Stimulated activated CD4-positive, alpha-beta T cell treated with anti-CD3 and anti-CD28 coated beads, Interleukin-12 subunit alpha, Interleukin-12 subunit beta, amount 100 ng/mL, for 48 hours (primary cell): ENCODE results near the gene ETFA.

Experiments used
- DNase-seq, 3 donors: peaks; one replicate each; pipeline ENCODE4 v3.0.0-alpha.2; 2020; ENCODE audit warnings: low read depth in 2 of 3, low spot score in 1 of 3

The ETFA gene

DNA sequence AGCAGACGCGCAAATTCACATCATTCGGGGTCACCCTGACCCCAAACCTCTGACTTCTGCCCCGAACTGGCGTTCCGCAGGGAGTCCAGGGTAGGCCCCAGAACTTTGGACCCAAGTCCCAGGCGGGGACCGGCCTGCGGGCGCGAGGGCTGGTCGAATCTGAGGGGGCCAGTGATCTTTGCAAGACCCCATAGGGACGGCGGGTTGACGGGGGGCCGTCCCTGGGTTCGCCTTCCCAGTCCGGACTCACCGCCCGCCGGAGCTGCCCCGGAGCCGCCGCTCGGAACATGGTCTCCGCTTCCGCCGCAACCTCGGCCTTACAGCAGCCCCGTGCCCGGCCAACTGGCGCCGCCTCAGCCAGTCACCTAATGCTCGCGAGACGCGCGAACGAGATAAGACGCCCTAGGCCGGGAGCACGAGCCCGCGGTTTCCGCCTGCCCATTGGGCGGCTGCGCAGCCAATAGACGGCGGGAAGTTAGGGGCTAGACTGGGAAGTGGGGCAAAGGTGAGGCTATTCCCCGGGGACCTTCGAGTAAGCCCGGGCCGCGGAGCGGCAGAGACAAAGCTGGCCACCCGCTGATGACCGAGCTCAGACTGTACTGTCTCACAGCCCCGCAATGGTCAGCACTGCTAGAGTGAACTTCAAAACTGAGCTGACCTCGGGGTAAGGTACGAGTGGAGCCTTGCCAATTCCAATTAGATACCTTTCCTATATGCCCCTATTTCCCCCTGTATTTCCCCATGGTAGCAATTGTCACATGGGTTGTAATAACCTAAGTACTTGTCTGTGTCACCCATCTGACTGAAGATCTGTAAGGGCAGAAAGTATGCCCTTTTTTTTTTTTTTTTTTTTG lies at the start of gene ETFA:
Gene ETFA, minus strand, starts transcription at position 370 of the 854 bp plus-strand sequence. Its CDS starts 81 bp downstream, at position 289.
- DNase-seq: peak; percentile 90 to 92 (median 91)

DNA sequence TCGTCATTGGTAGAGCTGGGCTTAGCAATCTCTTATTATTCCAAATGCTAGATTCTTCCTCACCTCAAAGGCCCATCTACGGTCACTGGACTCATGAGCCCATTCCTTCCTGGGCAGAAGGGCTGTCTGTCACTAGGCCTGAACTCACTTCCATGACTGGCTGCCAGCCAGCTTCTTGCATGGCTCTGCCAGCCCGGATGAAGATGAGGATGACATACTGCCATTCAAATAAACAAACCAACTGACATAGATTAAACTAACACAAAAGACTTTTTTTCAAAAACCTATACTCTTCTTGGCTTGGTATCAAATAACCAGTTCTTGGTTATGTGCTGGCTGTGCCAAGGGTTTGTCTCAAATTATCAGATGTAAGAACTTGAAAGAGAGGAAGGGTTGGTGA lies 49.1 kb upstream of the ETFA start:
- no peak for DNase-seq

- no peak for DNase-seq
These were observed 47.9 kb upstream of the ETFA start for GRCh38 chr15:76359152-76359551.

GRCh38 chr15:76358453-76358852 lies 47.2 kb upstream of the ETFA start:
- DNase-seq: no peak

- no peak for DNase-seq
These were observed 43.7 kb upstream of the ETFA start for GRCh38 chr15:76354823-76355440.

DNA sequence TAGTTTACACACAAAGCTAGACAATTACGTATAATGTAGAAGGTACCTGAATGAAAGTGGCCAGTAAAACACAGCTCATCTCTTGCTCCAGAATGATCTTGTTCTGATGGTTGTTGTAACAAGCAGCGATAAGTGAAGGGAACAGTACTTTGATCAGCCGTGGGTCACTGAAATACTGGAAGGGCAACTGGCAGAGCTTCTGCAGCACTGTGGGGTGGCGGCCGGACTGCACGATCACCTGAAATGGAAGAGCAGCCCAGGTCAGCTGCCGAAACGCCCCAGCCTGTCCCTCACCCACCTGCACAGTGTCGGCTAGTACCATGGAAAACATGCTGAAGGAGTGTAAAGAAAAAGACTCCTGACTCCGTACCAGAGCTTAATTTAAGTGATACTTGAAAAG lies 42.6 kb upstream of the ETFA start:
- DNase-seq: no peak

DNA sequence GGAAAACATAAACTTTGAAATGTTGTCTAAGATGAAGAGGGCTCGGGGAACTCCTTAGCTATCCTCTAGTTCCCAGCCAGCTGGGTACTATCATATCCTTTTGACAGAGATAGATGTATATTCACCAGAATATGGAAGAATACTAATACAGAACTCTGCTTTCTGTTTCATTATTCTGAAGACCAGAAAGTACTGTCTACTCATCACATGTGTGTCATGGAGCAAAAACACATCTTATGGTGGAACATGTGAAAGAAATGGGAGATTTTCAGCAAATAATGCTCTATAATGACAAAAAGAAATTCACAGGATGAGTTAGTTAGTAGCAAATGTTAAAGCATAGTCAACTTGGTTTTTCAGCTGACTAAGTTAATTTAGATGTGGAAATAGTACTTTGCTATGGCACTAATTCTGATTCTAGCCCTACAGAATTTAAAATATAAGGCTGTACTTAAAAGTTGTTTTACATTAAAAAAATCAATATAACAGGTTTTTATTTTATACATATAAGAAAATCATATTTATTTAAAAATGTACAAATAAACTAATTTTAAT lies 41.8 kb upstream of the ETFA start:
- no peak for DNase-seq

GRCh38 chr15:76349301-76350070 lies 38.2 kb upstream of the ETFA start:
- no peak for DNase-seq

DNA sequence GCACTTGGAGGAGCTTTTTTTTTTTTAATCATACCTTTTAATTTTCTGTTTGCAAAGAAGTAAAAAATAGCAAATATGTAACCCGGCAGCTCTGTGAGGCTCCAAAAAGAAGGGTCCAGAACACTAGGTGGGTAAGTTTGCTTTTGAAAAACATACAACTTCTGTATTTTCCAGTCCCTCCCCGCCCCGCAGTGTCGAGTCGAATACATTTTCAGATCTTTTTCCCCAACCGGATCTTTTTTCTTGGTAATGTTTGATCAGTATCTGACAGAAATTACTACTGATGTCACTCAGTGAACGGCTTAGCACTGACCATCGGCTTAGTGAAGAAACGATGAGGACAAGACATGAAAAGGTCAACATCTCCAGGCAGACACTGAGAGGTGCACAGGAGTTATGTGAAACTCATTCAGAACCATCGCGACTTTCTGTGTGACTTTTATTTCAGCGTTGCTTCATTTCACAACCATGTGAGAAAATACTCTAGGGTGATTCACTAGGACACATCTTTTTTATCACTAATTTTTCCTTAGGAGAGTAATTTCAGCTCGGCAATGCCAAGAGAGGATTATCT lies 36.3 kb upstream of the ETFA start:
- no peak for DNase-seq

DNA sequence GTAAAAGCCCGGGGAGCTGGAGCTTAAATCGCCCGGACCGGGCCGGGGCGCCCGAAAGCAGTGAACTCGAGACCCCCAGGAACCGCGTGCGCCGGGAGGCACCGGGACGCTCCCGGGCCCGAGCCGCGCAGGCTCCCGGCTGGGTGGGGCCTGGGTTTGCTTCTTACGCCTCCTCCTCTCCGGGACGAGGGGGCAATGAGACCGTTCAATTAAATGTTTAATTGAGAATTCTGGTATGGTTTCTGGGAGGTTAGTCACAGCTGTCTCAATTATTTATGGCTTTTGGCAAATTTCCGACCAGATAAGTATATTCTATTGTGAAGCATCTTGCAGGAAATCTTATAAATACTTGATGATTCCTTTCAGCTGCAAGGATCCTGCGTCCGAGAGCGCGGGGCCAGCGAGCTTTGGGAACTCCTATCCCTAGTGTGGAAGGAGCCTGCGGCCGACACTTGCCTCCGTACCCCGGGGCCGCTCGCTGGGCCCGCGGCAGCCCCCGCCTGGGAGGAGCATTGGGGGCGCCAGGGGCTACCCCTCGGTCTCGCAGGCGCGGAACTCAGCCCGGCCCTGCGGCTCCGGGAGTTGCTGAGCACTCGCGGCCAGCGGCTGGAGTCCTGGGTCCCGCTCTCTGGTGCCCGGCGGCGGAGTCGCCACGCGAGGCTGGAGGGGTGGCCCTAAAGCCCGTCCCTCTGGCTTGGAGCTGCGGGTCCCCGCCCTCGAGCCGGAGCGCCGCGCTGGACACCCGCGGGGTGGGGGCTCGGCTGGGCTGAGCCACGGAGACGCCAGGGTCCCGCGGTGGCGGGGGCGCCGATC lies 35.6 kb upstream of the ETFA start:
- no peak for DNase-seq

DNA sequence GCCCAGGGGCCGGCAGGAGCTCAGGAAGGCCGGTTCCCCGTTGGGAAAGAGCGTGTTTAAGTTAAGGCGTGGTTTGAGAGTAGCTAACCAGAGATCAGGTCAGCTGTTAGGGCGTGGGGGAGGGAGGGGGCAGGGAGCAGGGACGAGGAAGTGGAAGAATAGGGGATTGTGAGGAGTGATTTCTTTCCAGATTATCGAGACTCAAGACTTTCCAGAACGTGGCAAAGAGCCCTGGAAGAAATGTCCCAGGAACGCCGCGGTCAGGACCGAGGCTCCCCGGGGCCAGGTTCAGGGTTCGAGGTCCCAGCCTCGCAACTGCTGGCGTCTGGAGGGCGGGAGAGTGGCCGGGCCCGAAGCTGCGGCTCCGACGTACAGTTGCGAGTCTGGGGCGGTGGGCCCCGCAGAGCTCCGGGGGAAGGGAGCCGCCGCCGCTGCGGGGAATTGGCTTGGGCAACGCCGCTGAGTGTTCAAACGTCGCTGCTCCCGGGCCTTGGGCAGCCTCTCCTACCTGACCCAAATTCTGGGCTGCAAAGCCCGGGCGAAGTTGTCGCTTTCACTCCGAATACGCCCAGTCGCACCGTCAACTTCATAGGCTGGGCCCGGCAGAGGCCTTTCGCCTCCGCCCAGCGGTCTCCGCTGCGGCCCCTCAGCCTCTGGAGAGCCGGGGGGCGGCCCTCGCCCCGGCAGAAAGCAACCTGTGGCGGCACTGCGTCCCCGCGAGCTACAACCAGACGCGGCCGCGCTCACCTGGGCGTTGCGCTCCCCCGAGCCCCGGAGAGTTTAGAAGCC lies 34.8 kb upstream of the ETFA start:
- no peak for DNase-seq

- no peak for DNase-seq
These were observed 34.3 kb upstream of the ETFA start for GRCh38 chr15:76345583-76345879.

DNA sequence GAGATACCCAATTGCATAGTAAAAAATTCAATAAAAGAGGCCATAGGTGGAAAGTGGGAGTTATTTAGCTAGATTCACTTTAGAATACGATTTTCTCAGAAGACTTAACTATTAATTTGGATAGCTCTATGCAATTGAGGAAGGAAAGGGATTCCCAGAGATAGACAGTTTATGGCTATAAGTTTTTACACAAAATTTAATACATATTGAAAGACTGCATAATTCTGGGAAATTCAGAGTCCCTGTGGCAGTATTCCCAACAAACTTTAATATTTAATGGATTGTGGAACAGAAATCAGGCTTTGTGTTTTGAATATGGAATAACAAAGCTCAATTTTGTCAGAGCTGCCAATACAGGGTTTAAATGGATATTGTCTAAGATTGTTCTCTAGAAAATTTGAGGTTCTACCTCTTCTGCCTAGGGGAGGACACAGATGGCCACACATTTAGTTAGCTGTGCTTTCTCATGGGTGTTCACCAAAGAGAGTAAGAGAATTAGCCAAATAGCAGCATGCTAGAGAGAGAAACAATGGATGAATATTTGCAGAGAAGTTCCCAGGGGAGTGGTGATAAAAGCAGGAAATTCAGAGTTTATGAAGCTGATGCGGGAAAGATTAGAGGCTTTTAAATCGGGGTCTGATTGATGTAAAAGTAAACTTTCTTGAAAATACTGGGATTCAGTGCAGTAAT lies 33.8 kb upstream of the ETFA start:
- no peak for DNase-seq

GRCh38 chr15:76343313-76343996 lies 32.2 kb upstream of the ETFA start:
- no peak for DNase-seq

DNA sequence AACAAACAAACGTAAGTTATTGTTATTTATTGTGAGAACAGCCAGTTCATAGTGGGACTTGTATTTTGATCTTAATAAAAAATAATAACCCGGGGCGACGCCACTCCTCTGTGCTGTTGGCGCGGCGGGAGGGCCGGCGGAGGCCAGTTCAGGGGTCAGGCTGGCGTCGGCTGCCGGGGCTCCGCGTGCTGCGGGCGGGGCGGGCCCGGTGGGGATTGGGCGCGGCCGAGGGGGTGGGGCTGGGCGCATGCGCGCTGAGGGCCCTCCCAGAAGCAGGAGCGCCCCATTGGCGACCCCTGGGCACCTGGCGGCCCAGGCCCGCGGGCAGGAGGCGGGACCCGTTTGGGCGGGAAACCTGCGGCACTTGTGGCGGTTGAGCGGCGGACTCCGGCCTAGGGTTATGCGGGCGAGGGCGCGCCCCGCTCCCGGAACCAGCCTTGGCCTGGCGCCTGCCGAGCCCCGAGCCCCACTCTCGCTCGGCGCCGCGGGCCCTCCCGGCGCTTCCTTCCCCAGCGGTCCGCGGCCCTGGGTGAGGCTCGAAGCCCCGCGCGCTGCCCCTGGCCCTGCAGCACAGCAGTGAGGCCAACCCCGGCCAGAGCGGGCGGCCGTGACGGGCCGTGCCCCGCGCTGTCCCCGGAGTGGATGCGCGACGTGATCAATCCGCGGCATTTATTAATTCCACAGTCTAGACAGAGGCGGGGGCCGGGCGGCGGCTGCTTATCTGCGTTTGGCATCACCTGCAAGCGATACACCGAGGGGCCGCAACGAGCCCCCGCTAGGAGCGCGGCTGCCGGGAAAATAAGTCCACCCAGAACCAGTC lies 31.3 kb upstream of the ETFA start:
- DNase-seq: no peak

DNA sequence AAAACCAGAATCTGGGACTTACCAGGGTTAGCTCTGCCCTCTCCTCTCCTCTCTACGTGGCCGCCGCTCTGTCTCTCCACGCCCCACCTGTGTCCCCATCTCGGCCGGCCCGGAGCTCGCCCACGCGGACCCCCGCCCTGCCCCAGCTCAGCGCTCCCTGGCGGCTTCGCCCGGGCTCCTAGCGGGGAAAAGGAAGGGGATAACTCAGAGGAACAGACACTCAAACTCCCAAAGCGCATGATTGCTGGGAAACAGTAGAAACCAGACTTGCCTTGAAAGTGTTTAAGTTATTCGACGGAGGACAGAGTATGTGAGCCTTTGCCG lies 30.8 kb upstream of the ETFA start:
- DNase-seq: no peak

GRCh38 chr15:76341366-76342057 lies 30.2 kb upstream of the ETFA start:
- DNase-seq: no peak
